NCI-H526 treated with DMSO at 0.1 percent for 48 hours (cell line): Measurements from ENCODE around the gene ACE.
"Not testable (repeated sequence)": the region's sequence is repeated elsewhere in the genome, so short reads cannot be mapped to it uniquely, and the experiment has no call there.

ENCODE experiments used
- DNase-seq: peaks from one replicate; lab custom pipeline; 2025; lab: John Stamatoyannopoulos, UW

Gene ACE

DNA sequence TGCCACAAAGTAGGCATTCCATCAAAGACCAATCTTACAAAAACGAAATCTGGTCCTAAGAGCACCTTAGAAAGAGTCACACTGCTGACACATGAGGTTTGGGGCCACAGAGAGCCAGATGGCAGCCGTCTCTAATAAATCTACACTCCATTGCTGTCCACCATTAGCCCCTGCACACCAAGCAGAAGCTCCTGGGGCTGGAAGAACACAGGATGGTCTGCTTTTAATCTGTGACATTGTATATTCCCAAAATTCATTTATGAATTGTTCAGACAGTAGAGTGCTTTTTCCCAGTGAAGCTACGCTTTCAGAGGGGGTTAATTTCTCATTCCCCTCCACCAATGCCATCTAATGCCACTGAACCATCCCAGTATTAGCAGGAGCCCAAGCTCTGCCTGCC, 32.4 kb upstream of the ACE start:
- DNase-seq = no peak

DNA sequence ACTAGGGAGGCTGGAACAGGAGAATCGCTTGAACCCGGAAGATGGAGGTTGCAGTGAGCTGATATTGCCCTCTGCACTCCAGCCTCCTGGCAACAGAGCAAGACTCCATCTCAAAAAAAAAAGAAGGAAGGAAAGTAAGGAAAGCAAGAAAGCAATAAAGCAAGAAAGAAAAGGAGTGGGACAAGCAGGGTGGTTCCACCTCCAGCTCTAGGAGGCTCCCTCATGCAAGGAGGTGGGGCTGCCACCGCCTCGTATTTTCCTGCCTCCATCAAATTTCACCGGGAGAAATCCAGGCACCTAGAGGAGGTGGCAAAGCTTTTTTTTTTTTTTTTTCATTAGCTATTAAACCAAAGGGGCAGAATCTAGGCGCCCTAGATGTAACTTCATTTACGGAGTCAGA, 31.8 kb upstream of the ACE start:
- DNase-seq = no peak

DNA sequence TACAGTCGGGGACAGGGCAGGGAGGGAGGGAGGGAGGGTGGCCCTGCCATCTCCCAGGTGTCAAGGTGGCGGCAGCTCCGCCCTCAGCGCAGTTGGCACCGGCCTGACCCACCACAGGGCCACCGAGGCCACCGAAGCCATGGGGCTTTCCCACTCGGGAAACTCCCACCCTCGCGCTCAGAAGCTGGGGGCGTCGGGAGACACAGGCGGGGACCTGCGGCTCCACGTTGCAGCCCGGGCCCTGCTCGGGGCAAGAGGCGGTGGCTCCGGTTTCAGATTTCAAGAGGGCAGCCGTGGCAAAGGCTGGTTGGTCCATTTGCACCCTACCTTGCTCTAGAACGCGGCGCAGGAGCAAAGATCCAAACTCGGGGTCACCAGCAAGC, 31.3 kb upstream of the ACE start:
- DNase-seq = peak; percentile 54

DNA sequence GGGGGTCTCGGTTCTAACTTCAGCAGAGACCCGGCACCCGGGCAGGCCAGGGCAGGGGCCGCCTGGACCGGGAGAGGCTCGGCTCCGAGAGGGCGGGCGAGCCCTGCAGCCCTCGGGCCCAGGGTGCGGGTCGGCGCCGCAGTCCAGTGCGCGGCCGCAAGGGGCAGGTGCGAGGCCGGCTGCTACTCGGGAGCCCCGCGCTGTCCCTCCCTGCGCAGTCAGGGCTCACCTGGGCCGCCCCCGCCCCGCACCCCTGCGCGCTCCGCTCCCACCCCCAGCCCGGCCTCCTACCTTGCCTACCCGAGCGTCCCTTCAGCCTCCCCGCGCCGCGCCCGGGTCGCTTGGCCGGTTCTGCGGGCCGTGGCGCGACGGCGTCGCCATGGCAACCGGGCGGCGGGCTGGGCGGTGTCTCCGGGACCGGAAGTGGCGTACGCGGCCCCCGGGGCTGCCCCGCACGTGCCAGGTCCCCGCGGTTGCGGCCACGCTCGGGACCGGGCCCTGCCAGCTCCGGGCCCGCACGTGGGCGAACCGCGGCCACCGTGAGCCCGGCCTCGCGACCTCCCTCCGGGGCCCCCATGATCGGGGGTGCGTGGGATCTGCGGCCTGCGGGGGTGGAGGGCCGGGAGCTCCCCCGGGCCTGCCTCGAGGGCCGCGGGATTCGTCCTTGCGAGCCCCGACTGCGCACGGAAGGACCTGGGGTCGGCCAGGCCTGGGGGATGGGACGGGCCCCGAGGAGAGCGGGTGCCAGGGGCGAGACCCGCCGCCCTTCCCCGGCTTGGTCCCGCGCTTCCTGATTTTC, 30.7 kb upstream of the ACE start, which contains the start of gene CYB561:
Gene CYB561, minus strand, starts transcription at position 353 of the 799 bp plus-strand sequence. CDS start 8,759 bp downstream, outside the sequence.
- DNase-seq = peak; percentile 54

DNA sequence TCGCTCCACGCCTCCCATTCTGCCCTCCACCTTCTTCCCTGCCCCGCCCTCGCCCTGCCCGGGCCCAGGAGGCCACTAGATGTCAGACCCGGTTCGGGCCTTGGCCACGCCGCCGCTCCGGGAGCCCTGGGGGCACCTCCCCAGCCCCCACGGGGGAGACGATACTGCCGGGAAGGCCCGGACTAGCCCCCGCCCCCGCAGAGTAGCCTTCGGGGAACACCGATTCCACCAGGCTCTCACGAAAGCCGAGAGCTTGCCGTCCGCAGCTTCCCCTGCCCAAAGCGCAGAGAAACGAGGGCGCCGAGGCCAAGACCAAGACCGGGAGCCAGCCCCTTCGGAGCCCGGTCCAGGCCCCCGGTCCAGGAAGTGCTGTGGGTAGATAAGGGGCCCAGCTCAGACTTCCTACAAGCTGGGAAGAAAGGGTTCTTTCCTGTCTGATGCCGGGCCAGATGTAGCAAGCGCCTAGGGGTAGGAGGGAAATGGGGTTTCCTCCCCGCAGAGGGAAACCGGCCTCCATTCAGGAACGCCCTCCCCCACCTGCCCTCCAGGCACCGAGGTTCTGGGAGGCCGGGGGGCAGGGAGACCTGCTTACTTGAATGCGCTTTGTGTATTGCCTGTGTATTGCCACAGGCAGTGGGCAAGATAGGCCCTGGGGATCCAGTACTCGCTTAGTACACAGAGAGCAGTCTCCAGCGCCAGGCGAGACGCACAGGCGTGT, 29.9 kb upstream of the ACE start:
- DNase-seq = no peak

DNA sequence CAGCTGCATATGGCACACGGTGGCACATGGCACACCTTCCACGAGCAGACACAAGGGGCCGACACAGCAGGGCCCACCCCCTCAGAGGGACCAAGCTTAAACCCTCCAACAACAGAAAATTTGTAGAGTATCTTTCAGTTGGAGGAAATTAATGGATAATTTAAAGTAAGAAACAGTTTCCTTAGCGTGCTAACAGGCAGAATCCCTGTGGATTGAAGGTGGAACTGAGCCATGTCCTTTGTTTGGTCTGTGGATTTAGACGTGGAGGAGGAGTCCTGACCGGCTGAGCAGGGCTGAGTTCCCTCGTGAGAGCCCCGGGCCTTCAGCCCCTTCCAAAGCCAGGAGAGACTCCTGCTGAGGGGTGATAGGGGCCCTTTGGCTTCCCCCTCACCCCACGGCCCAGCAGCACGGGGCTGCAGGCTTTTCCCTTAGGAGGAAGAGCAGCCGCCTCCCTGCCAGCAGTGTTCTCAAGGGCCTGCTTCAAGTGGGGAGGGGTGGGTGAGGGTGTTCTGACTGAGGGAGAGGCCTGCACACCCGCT, 29.3 kb upstream of the ACE start:
- no peak for DNase-seq

DNA sequence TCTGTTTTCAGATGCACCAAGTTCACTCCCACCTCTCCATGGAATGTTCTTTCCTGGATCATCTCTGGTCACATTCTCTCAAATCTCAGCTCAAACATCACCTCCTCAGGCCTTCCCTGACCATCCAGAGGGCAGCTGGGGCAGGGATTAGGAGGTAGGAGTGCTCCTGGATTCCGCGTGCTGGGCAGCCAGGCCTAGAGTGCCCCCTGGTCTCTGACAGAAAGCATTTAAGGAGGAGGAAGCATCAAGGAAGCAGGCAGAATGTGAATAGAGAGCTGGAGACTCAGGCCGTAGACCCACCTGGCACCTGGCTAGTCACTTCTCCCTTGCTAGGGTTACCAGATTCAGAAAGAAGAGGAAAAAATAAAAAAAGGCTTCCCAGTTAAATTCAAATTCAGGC, 28.2 kb upstream of the ACE start:
- DNase-seq = no peak

GRCh38 chr17:63450551-63450950, 26.3 kb upstream of the ACE start:
- no peak for DNase-seq

- no peak for DNase-seq
Measured at GRCh38 chr17:63451150-63451549, 25.7 kb upstream of the ACE start.

GRCh38 chr17:63452046-63452961, 24.6 kb upstream of the ACE start:
- no peak for DNase-seq

- no peak for DNase-seq
Measured at GRCh38 chr17:63452962-63453551, 23.8 kb upstream of the ACE start.

DNA sequence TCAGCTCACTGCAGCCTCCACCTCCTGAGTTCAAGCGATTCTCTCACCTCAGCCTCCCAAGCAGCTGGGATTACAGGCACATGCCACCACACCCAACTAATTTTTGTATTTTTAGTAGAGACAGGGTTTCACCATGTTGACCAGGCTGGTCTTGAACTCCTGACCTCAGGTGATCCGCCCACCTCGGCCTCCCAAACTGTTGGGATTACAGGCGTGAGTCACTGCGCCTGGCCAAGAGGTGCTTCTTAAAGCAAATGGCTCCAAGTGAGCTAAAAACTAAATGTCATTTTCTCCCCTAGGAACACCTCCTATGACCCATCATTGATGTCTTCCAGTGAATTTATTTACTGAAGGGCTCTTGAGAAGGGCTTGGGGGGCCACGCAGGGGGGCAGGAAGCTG, 22.5 kb upstream of the ACE start:
- not testable (repeated sequence) for DNase-seq

- no peak for DNase-seq
Measured at GRCh38 chr17:63454915-63455314, 21.9 kb upstream of the ACE start.

DNA sequence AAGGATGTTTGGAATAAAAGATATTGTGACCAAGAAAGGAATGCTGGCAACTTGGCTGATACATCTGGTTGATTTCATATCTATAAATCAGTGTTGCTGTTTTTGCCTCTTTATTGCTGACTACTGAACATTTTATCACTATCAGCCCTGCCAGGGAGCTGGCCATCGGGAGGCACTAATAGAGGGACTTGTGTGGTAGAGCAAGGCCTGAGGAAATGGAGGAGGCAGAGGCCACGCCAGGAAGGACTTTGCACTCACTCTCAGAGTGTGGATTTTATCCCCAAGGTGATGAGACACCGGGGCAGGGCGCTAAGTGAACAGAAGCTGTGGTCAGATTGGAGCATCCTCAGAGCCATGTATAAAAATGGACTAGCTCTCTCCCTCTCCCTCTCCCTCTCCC, 21.4 kb upstream of the ACE start:
- DNase-seq = no peak

GRCh38 chr17:63458478-63458877, 18.4 kb upstream of the ACE start:
- DNase-seq = no peak

GRCh38 chr17:63460018-63460417, 16.8 kb upstream of the ACE start:
- no peak for DNase-seq

- DNase-seq = no peak
Measured at GRCh38 chr17:63463771-63464170, 13.1 kb upstream of the ACE start.

DNA sequence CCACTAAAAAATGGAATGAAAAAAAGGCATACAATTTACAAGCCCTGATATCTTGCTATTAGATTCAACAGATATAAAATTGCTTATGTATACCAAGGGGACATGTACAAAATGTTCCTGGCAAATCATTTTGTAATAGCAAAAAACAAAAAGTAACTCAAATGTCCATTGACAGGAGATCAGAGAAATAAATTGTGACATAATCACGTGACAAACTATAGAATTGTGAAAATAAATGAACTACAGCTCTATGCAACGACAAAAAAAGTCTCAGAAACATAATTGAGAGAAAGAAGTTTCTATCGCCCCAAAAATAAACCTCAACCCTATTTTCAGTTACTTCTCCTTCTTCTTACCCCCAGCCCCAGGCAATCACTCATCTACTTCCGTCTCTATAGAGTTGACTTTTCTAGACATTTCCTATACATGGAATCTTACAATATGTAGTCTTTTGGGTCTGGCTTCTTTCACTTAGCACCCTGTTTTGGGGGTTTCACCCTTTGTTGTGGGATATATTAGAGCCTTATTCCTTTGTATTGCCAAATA, 12.1 kb upstream of the ACE start:
- DNase-seq = no peak

DNA sequence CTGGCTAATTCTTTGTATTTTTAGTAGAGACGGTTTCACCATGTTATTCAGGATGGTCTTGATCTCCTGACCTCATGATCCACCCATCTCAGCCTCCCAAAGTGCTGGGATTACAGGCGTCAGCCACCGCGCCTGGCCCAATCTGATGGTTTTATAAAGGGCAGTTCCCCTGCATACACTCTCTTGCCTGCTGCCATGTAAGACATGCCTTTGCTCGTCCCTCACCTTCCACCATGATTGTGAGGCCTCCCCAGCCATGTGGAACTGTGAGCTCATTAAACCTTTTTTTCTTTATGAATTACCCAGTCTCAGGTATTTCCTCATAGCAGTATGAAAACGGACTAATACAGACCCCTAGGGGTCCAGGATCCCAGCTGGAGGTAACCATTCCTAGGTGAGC, 8.8 kb upstream of the ACE start:
- DNase-seq = not testable (repeated sequence)

DNA sequence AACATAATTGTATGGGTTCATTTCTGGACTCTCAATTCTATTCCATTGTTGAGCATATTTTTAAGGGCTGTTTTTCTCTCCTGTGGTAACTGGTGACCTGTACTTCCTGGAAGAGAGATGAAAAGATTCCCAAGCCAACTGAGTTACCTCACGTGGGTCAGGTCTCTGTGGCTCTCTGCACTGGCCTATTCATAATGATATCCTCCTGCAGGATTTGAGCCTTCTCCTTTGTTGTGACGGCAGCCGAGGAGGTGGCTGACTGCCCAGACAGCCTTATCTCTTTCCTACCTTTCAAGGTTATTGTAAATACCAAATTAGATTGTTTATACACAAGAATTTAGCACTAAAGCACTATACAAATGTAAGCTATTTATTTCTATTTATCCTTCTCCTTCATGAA, 2.7 kb upstream of the ACE start:
- no peak for DNase-seq
